Astrocyte (in vitro differentiated cells and primary cell): ENCODE data around the gene PTGES3L. TPM values are rescaled to one million over a fixed set of nuclear protein-coding genes. Genes with fewer than 3 reads are reported as not detected.

Experiments used
- DNase-seq: peaks from one replicate; pipeline ENCODE4 v3.0.0-alpha.2; 2010; ENCODE audit warnings: low read depth
- FAIRE-seq: peaks from 2 replicates; lab custom pipeline; 2011; peaks lifted over from hg19 to GRCh38; lab: Jason Lieb, UNC
- H2AFZ ChIP-seq: 2 replicates; pipeline ENCODE4 v1.6.0; 2012; ENCODE audit warnings: low read depth, low read length, inconsistent platforms
- H3K27ac ChIP-seq: 2 replicates; pipeline ENCODE4 v1.5.1; 2011; ENCODE audit warnings: low read depth, low read length, inconsistent platforms
- H3K27me3 ChIP-seq: 2 replicates; pipeline ENCODE4 v1.6.0; 2011; ENCODE audit warnings: low read length, inconsistent platforms; ENCODE audit not compliant: insufficient read depth
- H3K36me3 ChIP-seq: 2 replicates; pipeline ENCODE4 v1.5.1; 2011; ENCODE audit warnings: low read length, inconsistent platforms; ENCODE audit not compliant: insufficient read depth
- H3K4me1 ChIP-seq: 2 replicates; pipeline ENCODE4 v1.5.1; 2011; ENCODE audit warnings: low read length, inconsistent platforms; ENCODE audit not compliant: insufficient read depth
- H3K4me2 ChIP-seq: 2 replicates; pipeline ENCODE4 v1.6.0; 2012; ENCODE audit warnings: low read length, inconsistent platforms
- H3K4me3 ChIP-seq: 2 replicates; pipeline ENCODE4 v1.5.1; 2011; ENCODE audit warnings: low read depth, mild to moderate bottlenecking, low read length, inconsistent platforms; ENCODE audit not compliant: insufficient read depth
- H3K79me2 ChIP-seq: 2 replicates; pipeline ENCODE4 v1.6.0; 2012; ENCODE audit warnings: mild to moderate bottlenecking, low read length, inconsistent platforms; ENCODE audit not compliant: insufficient read depth
- H3K9ac ChIP-seq: 2 replicates; pipeline ENCODE4 v1.6.0; 2012; ENCODE audit warnings: mild to moderate bottlenecking, low read length, inconsistent platforms
- H3K9me3 ChIP-seq: 2 replicates; pipeline ENCODE4 v1.5.1; 2012; ENCODE audit warnings: low read depth, mild to moderate bottlenecking, low read length, inconsistent platforms; ENCODE audit not compliant: insufficient read depth
- H4K20me1 ChIP-seq: 2 replicates; pipeline ENCODE4 v1.6.0; 2012; ENCODE audit warnings: low read length, inconsistent platforms; ENCODE audit not compliant: insufficient read depth
- H3K27ac Mint-ChIP-seq: one replicate; pipeline ENCODE4 v1.8.0; 2021; ENCODE audit warnings: mild to moderate bottlenecking, mixed read lengths; ENCODE audit not compliant: unreplicated experiment
- H3K27me3 Mint-ChIP-seq: one replicate; pipeline ENCODE4 v1.8.0; 2021; ENCODE audit warnings: low read depth, mixed read lengths; ENCODE audit not compliant: unreplicated experiment
- H3K36me3 Mint-ChIP-seq: one replicate; pipeline ENCODE4 v1.8.0; 2021; ENCODE audit warnings: low read depth, mixed read lengths; ENCODE audit not compliant: unreplicated experiment
- H3K4me1 Mint-ChIP-seq: one replicate; pipeline ENCODE4 v1.8.0; 2021; ENCODE audit warnings: low read depth, mixed read lengths; ENCODE audit not compliant: unreplicated experiment
- H3K4me3 Mint-ChIP-seq: one replicate; pipeline ENCODE4 v1.8.0; 2021; ENCODE audit warnings: mild to moderate bottlenecking, moderate library complexity, mixed read lengths; ENCODE audit not compliant: unreplicated experiment
- H3K9me3 Mint-ChIP-seq: one replicate; pipeline ENCODE4 v1.8.0; 2021; ENCODE audit warnings: mild to moderate bottlenecking, mixed read lengths; ENCODE audit not compliant: unreplicated experiment
- CTCF ChIP-seq: IDR thresholded peaks from 2 replicates; pipeline ENCODE4 v1.5.1; 2011; ENCODE audit warnings: low read depth, mild to moderate bottlenecking, inconsistent platforms, low read length, moderate library complexity; ENCODE audit not compliant: insufficient read depth
- EZH2 ChIP-seq: IDR thresholded peaks from 2 replicates; pipeline ENCODE4 v1.6.1; 2012; ENCODE audit warnings: mild to moderate bottlenecking, low read length, inconsistent platforms; ENCODE audit not compliant: insufficient read depth
- total RNA-seq: library from RNA; stranded (reverse); gene quantifications from 2 replicates; pipeline ENCODE4 v1.2.1, GENCODE V29; 2021

The PTGES3L gene
- total RNA-seq, 1 donor from 2014 or later, result 5.1 TPM

- no peak overlapping the region for H3K4me3 Mint-ChIP-seq
- no peak overlapping the region for H3K27ac ChIP-seq
- FAIRE-seq, result no peak
Observed at GRCh38 chr17:43013296-43013695, 33.4 kb upstream of the PTGES3L start.

GRCh38 chr17:43011728-43012472 lies 32.0 kb upstream of the PTGES3L start:
- TF ChIP-seq EZH2 (no peak), CTCF (no peak)
- H3K9ac ChIP-seq, result no peak overlapping the region
- peaks cover 2% of the 10 kb centered on the region for H3K36me3 ChIP-seq
- Mint-ChIP-seq H3K9me3 (no peaks in the 10 kb centered on the region), H3K4me1 (peaks cover 29% of the 10 kb centered on the region), H3K36me3 (peaks cover 7% of the 10 kb centered on the region), H3K27ac (no peak overlapping the region), H3K4me3 (no peak overlapping the region), H3K27me3 (no peaks in the 10 kb centered on the region)
- H3K4me1 ChIP-seq, result no peaks in the 10 kb centered on the region
- H3K27me3 ChIP-seq, result no peaks in the 10 kb centered on the region
- no peak overlapping the region for H3K27ac ChIP-seq
- no peaks in the 10 kb centered on the region for H3K79me2 ChIP-seq
- DNase-seq (no peak), FAIRE-seq (no peak)
- H3K4me3 ChIP-seq, result no peak overlapping the region
- peaks cover 16% of the 10 kb centered on the region for H4K20me1 ChIP-seq
- no peak overlapping the region for H3K4me2 ChIP-seq
- H3K9me3 ChIP-seq, result no peaks in the 10 kb centered on the region
- H2AFZ ChIP-seq, result no peak overlapping the region

More at GRCh38 chr17:43013296-43013695, 33.4 kb upstream of the PTGES3L start:
- Histone ChIP-seq H3K9me3 (no peaks in the 10 kb centered on the region), H3K4me1 (peaks cover under 1% of the 10 kb centered on the region), H3K4me2 (no peak overlapping the region), H3K9ac (no peak overlapping the region), H3K4me3 (no peak overlapping the region), H2AFZ (no peak overlapping the region), H3K36me3 (peaks cover 5% of the 10 kb centered on the region), H4K20me1 (peaks cover 24% of the 10 kb centered on the region), H3K27me3 (no peaks in the 10 kb centered on the region), H3K79me2 (peaks cover 7% of the 10 kb centered on the region)
- Mint-ChIP-seq H3K9me3 (no peaks in the 10 kb centered on the region), H3K36me3 (peaks cover 11% of the 10 kb centered on the region), H3K4me1 (peaks cover 36% of the 10 kb centered on the region), H3K27me3 (no peaks in the 10 kb centered on the region), H3K27ac (peak overlapping the region; percentile 34)
- no peak for DNase-seq
- TF ChIP-seq CTCF (no peak), EZH2 (no peak)
